HG03095 (cell line): ENCODE data around the gene ZNF331.
A peak's percentile ranks its signal among the peaks of the same experiment; 100 is the strongest.
"Not testable (repeated sequence)": the region's sequence is repeated elsewhere in the genome, so short reads cannot be mapped to it uniquely, and the experiment has no call there.

Experiments used
- ATAC-seq: cut with Tn5 transposase; IDR thresholded peaks from one replicate; pipeline ENCODE4 v1.9.1; 2021; ENCODE audit warnings: moderate library complexity; ENCODE audit not compliant: unreplicated experiment

The ZNF331 gene

GRCh38 chr19:53537521-53538377 is at the start of gene ZNF331:
Gene ZNF331 (plus strand): TSS chr19:53538145. CDS start chr19:53569377, 31,232 bp downstream.
- peak; percentile 56 for ATAC-seq

GRCh38 chr19:53492153-53492552 is 45.8 kb upstream of the ZNF331 start:
- ATAC-seq: no peak

DNA sequence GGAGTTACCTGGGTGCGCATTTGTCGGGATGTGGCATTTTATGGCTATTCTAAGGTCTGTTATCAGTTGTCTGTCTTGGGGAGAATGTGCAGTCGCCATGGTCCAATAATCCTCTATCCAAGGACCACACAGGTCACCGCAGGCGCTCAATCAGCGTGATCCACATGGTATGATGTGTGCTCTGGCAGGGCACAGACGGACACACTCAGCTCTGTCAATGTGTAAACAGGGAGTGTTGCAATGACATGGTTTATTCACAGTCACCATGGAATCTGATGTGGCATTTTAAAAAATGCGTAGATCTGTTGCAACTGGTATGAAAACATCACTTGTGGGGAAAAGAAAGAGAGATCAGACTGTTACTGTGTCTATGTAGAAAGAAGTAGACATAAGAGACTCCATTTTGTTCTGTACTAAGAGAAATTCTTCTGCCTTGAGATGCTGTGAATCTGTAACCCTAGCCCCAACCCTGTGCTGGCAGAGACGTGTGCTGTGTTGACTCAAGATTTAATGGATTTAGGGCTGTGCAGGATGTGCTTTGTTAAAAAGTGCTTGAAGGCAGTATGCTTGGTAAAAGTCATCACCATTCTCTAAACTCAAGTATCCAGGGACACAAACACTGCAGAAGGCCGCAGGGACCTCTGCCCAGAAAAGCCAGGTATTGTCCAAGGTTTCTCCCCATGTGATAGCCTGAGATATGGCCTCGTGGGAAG is 40.5 kb upstream of the ZNF331 start:
- not testable (repeated sequence) for ATAC-seq

DNA sequence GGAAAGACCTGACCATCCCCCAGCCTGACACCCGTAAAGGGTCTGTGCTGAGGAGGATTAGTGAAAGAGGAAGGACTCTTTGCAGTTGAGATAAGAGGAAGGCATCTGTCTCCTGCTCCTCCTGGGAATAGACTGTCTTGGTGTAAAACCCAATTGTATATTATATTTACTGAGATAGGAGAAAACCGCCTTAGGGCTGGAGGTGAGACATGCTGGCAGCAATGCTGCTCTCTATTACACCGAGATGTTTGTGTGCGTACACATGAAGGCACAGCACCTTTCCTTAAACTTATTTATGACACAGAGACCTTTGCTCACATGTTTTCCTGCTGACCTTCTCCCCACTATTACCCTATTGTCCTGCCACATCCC is 39.9 kb upstream of the ZNF331 start:
- not testable (repeated sequence) for ATAC-seq

DNA sequence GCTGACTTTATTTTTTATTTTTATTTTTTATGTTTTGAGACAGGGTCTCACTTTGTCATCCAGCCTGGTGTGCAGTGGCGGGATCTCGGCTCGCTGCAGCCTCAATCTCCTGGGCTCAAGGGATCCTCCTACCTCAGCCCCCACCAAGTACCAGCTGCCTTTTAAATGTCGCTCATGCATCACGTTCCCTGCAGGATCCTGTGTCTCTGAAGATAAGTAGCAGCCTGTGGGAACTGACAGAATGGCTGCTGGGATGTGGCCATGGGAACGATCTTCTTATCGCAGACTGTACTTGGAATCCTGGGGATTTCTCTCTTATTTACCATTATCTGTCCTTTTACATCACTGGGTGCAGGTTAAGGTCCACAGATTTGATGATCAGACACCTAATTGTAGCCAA is 34.8 kb upstream of the ZNF331 start:
- not testable (repeated sequence) for ATAC-seq

- not testable (repeated sequence) for ATAC-seq
Observed at GRCh38 chr19:53503671-53504364, 34.1 kb upstream of the ZNF331 start.

GRCh38 chr19:53504365-53504703 is 33.6 kb upstream of the ZNF331 start:
- not testable (repeated sequence) for ATAC-seq

DNA sequence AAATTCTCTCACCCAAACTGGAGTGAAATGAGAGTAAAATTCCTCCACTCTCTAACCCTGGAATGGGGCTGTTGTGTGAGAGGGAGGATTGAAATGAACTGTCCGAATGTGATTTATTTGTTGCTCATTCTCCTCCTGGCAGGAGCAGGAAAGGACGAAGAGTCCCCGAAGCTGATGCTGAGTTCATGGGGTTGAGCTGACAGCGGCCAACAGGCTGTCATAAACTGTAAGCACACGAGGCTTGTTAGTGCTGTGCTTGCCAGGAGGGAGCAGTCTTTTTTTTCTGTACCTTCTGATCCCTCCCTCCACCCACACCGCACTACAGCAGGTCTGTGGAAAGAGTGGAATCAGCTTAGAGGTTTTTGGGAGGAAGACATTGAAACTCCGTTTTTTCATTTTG is 33.1 kb upstream of the ZNF331 start:
- ATAC-seq: no peak

DNA sequence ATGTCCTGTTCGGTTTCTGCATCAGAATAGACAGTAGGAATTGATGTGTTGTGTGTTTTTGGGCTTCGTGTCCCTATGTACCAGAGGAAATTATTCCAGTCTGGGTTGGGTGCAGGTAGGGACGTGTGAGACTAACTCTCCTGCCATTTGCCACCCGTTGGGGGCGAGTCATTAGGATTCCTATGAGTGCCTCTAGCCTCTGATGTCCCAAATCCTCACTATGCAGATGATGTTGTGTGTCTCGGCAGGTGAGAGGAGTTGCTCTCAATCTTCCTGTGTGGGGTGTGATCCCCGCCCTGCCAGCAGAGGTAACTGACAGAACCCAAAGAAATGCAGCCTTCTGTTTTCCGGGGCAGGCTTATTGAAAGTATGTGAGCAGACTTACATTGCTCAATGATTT is 31.2 kb upstream of the ZNF331 start:
- no peak for ATAC-seq

DNA sequence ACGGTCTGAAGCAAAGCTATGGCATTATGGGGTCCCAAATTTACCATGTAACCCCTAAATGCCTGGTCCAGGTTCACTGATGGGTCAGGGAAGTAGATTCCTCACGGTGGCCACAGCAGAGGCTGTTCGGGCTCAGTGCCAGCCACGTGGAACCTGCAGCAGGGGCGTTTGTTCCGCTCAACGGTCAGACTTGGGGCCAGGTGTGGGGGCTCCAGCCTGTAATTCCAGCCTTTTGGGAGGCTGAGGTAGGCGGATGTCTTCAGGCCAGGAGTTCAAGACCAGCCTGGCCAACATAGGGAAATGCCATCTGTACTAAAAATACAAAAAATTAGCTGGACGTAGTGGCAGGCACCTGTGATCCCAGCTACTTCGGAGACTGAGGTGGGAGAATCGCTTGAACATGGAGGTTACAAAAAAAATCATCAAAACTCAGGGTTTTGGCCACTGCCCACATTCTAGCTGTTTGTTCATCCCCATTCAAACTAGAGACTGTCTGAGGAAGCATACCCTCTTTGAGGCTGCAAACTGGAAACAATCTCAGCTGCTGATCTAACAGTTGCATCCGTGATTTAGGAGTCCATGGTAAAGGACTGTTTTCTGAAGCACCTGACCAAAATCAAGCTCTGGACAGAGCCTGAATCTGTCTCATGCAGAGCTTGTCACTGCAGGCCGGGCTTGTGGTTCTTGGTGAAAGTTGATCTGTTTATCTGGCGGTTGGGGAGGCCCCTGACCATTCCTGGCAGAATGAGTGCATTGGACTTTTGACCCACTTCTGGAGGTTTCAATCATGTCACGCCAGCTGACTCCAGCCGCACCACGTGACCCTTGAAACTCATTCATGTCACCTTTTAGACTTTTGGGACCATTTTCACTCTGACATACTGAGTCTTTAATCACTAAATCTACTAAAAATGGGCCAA is 30.2 kb upstream of the ZNF331 start:
- ATAC-seq: no peak

GRCh38 chr19:53509443-53509842 is 28.5 kb upstream of the ZNF331 start:
- ATAC-seq: no peak

DNA sequence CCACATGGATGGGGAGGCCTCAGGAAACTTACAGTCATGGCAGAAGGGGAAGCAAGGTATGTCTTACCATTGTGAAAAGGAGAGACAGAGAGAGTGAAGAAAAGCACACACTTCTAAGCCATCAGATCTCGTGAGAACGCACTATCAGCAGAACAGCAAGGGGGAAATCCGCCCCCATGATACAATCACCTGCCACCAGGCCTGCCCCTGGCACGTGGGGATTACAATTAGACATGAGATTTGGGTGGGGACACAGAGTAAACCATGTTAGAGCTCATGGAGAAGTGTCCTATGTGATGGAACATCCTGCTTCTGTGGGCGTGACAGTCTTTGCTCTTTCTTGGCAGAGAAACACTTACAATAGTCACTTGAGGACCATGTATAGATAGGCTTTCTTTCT is 28.1 kb upstream of the ZNF331 start:
- no peak for ATAC-seq

GRCh38 chr19:53511357-53511756 is 26.6 kb upstream of the ZNF331 start:
- ATAC-seq: no peak

GRCh38 chr19:53511933-53512374 is 26.0 kb upstream of the ZNF331 start:
- ATAC-seq: no peak

DNA sequence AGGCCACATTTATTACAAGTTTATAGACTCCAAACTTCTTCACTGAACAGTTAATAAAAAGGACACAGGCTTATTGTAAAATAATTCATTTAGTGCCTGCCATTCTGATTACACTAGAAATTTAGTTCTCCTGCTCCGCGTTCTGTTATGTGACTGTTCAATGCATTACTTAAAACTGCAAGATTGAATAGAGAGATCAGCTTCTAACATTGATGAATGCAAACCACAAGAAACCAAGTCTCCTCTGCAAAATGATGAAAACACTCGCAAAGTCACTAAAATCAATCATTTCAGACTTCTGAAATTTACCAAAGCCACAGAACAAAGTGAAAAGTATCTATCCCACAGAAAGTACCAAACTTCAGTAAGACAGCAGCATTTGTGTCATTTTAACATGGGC is 22.9 kb upstream of the ZNF331 start:
- not testable (repeated sequence) for ATAC-seq

GRCh38 chr19:53517114-53517741 is 20.7 kb upstream of the ZNF331 start:
- ATAC-seq: no peak

DNA sequence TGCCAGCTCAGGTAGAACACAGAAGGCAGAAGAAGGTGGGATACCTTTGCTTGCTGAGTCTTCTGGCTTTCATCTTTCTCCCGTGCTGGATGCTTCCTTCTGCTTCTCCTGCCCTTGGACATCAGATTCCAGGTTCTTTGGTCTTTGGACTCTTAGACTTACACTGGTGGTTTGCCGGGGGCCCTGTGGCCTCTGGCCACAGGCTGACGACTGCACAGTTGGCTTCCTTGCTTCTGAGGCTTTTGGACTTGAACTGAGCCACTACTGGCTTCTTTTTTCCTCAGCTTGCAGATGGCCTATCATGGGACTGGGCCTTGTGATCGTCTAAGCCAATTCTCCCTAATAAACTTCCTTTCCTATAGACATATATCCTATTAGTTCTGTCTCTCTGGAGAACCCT is 19.8 kb upstream of the ZNF331 start:
- no peak for ATAC-seq

DNA sequence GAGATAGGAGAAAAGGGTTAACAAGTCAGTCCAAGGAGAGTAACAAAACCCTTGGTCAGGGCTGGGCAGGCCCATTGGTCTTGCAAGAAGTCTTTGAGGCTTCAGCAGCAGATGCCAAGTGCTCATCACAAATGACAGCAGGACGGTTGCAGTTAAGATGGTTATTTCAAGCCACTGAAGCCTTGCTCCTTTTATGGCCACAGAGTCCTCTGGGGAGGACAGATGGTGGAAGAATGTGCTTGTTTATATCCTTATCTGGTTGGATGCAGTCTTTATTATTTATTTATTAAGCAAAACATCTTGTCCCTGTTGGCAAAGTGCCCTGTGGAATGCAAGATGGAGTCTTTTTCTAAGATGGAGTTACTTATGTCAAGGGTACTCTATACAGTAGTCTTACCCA is 19.2 kb upstream of the ZNF331 start:
- no peak for ATAC-seq

DNA sequence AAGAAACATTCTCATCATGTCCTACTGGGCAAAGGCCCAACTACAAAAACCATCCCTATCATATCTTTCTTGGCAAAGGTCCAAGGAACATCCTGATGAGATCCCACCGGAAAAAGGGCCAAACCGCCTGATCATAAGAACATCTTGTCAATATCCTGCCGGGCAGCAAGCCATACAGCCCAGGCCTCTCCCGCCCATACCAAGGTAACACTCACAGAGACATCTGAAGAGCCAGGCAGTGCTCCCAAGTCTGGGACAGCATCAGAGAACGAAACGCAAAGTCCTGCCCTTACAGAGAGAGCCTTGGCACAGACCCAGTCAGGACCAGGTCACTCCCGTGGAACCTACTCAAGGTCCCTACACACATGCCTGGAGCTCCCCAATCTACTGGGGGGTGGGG is 18.5 kb upstream of the ZNF331 start:
- no peak for ATAC-seq

- ATAC-seq: no peak
Observed at GRCh38 chr19:53520163-53520546, 17.8 kb upstream of the ZNF331 start.
